Activated naive CD4-positive, alpha-beta T cell treated with anti-CD3 and anti-CD28 coated beads, Interleukin-2, amount 10 ng/mL, durations not matched to agents 7 days and 5 days (primary cell): Measurements from ENCODE around the gene REC114.

Experiments used
- CTCF ChIA-PET: fragments of 350-600 bp; sonication (Branson Sonifier 250); formaldehyde crosslinking; loops from one replicate; lab custom pipeline; 2021; ENCODE audit warnings: antibody characterized with exemption; lab: Charles Lee
- DNase-seq: peaks from one replicate; pipeline ENCODE4 v3.0.0-alpha.2; 2020
- H3K27ac Mint-ChIP-seq: one replicate; pipeline ENCODE4 v1.8.0; 2021; ENCODE audit warnings: mild to moderate bottlenecking, moderate library complexity, mixed read lengths
- H3K27me3 Mint-ChIP-seq: one replicate; pipeline ENCODE4 v1.8.0; 2021; ENCODE audit warnings: mild to moderate bottlenecking, mixed read lengths
- H3K36me3 Mint-ChIP-seq: one replicate; pipeline ENCODE4 v1.8.0; 2021; ENCODE audit warnings: mixed read lengths
- H3K4me1 Mint-ChIP-seq: one replicate; pipeline ENCODE4 v1.8.0; 2021; ENCODE audit warnings: mixed read lengths
- H3K4me3 Mint-ChIP-seq: one replicate; pipeline ENCODE4 v1.8.0; 2021; ENCODE audit warnings: mild to moderate bottlenecking, moderate library complexity, mixed read lengths
- H3K9me3 Mint-ChIP-seq: one replicate; pipeline ENCODE4 v1.8.0; 2021; ENCODE audit warnings: mixed read lengths

The REC114 gene

GRCh38 chr15:73584699-73585420 is 141.9 kb downstream of the REC114 start:
- Mint-ChIP-seq H3K9me3 (no peaks in the 10 kb centered on the region), H3K27ac (no peak overlapping the region), H3K27me3 (no peaks in the 10 kb centered on the region), H3K4me1 (peaks cover 13% of the 10 kb centered on the region), H3K36me3 (peaks cover 40% of the 10 kb centered on the region), H3K4me3 (no peak overlapping the region)
- DNase-seq = no peak
- CTCF ChIA-PET = interaction anchor here (0.8 kb wide), 1 partner anchor 53 kb away, joined by 3 read pairs; no protein-coding TSS in a partner anchor

DNA sequence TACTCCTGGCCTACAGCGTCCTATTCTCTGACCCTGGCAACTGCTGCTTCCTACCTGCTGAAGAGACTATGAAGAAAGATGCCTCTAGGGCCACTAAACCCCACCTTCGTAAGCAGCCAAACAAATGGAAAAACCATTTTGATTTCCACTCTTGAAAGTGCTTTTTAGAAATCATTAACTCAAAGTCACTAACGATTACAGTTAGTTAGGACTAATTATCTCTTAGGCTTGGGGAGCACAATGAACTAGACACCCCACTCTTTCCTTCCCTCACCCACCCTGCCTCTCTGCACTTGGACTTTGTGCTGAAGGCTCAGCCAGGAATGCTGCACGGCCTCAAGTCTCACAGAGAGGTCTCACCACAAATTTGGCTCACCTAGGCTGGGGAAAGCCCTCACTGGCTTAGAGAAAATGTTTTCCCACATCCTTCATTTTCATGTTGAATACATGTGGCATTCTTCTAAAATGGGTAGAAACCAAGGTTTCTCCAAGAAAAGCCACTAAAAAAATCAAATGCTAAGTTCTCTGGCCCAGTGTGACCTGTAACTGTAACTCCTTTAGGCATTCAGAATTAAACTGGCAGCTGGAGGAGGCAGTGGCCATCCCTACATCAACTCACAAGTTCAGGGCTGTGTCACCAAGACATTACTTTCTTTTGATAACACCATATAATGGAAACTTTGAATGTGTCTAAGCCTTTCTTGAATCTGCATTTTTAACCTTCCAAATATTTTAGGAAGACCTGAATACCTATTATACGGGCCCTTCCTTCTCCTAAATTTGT is 143.1 kb downstream of the REC114 start:
- Mint-ChIP-seq H3K9me3 (no peaks in the 10 kb centered on the region), H3K27ac (no peak overlapping the region), H3K4me1 (peaks cover 13% of the 10 kb centered on the region), H3K36me3 (peaks cover 41% of the 10 kb centered on the region), H3K27me3 (no peaks in the 10 kb centered on the region), H3K4me3 (no peak overlapping the region)
- CTCF ChIA-PET = interaction anchor here (0.7 to 1.8 kb wide), 3 partner anchors 15 to 119 kb away, joined by 3 to 6 read pairs (median 3); no protein-coding TSS in a partner anchor
- DNase-seq = no peak

DNA sequence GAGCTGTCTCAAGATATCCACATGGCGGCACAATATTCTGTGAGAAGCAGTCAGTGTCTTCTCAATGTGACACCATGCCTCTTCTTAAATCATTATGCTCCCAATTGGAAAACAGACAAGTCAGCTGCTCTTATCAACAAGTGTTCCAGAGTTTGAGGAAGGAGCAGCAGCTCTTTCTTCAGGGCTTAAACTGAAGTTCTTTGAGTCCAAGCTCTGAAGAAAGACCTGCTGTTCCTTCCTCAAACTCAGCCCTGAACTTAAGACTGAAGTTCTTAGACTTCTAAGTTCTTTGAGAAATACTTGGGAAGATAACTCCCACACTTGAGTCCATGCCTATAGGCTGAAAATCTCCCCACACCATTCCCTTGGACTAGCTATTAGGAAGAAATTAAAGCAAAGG is 146.8 kb downstream of the REC114 start:
- peaks cover 29% of the 10 kb centered on the region for H3K36me3 Mint-ChIP-seq
- H3K4me1 Mint-ChIP-seq = peaks cover 9% of the 10 kb centered on the region
- H3K27ac Mint-ChIP-seq = no peak overlapping the region
- H3K9me3 Mint-ChIP-seq = no peaks in the 10 kb centered on the region
- H3K27me3 Mint-ChIP-seq = no peaks in the 10 kb centered on the region
- H3K4me3 Mint-ChIP-seq = no peak overlapping the region
- CTCF ChIA-PET = interaction anchor here (0.7 to 2.6 kb wide), 2 partner anchors 47 to 211 kb away, joined by 3 to 8 read pairs; no protein-coding TSS in a partner anchor
- no peak for DNase-seq

DNA sequence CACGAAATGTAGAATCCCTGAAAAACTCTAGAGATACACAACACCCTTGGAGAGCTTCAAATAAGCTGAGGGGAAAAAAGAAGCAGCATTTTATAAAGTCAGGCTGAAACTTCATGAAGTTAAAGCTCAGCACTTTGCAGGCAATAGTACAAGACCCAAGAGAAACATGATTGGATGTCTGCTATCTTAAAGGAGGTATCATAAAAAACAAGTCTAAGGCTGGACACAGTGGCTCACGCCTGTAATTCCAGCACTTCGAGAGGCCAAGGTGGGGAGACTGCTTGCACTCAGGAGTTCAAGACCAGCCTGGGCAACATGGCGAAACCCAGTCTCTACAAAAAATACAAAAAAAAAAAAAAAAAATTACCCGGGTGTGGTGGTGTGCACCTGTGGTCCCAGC is 147.3 kb downstream of the REC114 start:
- peaks cover 4% of the 10 kb centered on the region for H3K4me1 Mint-ChIP-seq
- CTCF ChIA-PET = interaction anchor here (2.6 kb wide), 1 partner anchor 46 kb away, joined by 8 read pairs; no protein-coding TSS in a partner anchor
- no peak overlapping the region for H3K27ac Mint-ChIP-seq
- no peak overlapping the region for H3K4me3 Mint-ChIP-seq
- H3K27me3 Mint-ChIP-seq = no peaks in the 10 kb centered on the region
- H3K36me3 Mint-ChIP-seq = peaks cover 25% of the 10 kb centered on the region
- DNase-seq = no peak
- no peaks in the 10 kb centered on the region for H3K9me3 Mint-ChIP-seq

DNA sequence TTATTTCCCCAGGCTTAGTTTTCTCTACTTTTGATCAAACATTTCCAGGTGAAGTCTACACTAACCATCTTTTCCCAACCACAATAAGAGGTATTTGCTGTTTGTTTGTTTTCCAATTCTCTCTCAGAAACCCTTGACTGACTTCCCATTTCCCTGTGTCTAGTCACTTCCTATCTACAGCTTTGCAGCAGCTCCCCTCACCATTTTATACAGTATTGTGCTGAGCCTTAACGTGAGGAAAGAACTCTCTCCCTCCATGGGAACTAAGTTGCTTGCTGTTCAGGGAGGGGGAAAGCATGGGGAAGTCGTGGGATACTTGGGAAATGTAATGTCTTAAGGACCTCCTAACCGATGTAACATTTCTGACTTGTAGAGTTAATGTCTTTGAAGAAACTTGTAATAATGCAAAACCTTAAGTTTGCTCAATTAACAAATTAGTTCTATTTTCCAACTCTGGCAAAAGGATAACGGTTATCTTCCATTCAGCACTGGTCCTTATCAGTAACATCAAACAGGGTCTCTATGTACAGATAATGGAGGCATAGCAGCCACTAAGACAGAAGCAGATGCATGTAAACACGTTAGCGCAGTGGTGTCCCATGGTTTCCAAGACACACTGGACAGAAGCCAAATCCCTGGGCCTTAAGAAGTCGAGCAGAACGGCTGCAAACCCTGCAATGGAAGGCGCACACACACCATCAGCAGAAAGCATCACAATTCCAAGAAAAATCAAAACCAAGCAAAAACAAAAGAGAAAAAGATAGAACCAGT is 150.5 kb downstream of the REC114 start:
- no peaks in the 10 kb centered on the region for H3K9me3 Mint-ChIP-seq
- CTCF ChIA-PET = interaction anchor here (0.6 kb wide), 1 partner anchor 777 kb away, joined by 3 read pairs; no protein-coding TSS in a partner anchor
- H3K36me3 Mint-ChIP-seq = peaks cover 9% of the 10 kb centered on the region
- no peaks in the 10 kb centered on the region for H3K27me3 Mint-ChIP-seq
- H3K27ac Mint-ChIP-seq = no peak overlapping the region
- no peak overlapping the region for H3K4me3 Mint-ChIP-seq
- peaks cover 3% of the 10 kb centered on the region for H3K4me1 Mint-ChIP-seq
- DNase-seq = no peak

- no peak overlapping the region for H3K27ac Mint-ChIP-seq
- DNase-seq = no peak
- no peaks in the 10 kb centered on the region for H3K9me3 Mint-ChIP-seq
- peaks cover 3% of the 10 kb centered on the region for H3K36me3 Mint-ChIP-seq
- peaks cover 3% of the 10 kb centered on the region for H3K4me1 Mint-ChIP-seq
- CTCF ChIA-PET = no interaction called here
- H3K4me3 Mint-ChIP-seq = no peak overlapping the region
- no peaks in the 10 kb centered on the region for H3K27me3 Mint-ChIP-seq
These were observed 151.1 kb downstream of the REC114 start for GRCh38 chr15:73594109-73594508.

- Mint-ChIP-seq H3K9me3 (no peaks in the 10 kb centered on the region), H3K27me3 (no peaks in the 10 kb centered on the region), H3K27ac (no peak overlapping the region), H3K36me3 (peaks cover 2% of the 10 kb centered on the region), H3K4me1 (peaks cover 3% of the 10 kb centered on the region), H3K4me3 (no peak overlapping the region)
- no peak for DNase-seq
- CTCF ChIA-PET = interaction anchor here (1.4 kb wide), 1 partner anchor 40 kb away, joined by 4 read pairs; no protein-coding TSS in a partner anchor
These were observed 153.2 kb downstream of the REC114 start for GRCh38 chr15:73596174-73596573.

- CTCF ChIA-PET = no interaction called here
- Mint-ChIP-seq H3K4me1 (peaks cover 3% of the 10 kb centered on the region), H3K9me3 (no peaks in the 10 kb centered on the region), H3K4me3 (no peak overlapping the region), H3K27ac (no peak overlapping the region), H3K27me3 (no peaks in the 10 kb centered on the region), H3K36me3 (peaks cover 2% of the 10 kb centered on the region)
- DNase-seq = no peak
These were observed 154.2 kb downstream of the REC114 start for GRCh38 chr15:73597036-73597638.

DNA sequence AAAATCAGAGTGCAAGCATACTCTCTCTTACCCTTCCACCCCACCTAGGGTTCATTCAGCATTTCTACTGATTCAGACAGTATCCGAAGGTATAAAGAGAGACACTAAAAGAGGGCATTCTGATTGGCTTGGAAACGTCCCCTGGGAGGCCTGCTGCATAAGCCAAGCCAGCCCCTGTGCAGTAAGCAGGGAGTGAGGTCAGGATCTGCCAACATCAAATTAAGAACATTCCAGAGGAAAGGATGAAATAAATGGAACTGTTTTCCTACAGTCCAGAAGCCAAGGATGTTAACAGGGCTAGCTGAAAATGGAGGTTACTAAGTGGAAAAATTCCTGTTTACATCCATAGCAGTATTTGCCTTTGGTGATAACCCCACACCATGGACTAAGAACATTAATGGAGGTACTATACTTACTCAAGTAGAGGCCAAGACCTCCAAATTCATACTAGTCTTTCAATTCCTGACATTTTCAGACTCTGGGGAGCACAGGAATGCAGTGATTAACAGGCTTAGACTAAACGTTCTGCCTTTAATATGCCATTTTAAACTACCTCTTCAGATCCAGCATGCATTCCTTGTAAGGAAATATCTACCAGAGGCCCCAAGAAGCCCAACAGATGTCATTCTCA is 155.7 kb downstream of the REC114 start:
- no peaks in the 10 kb centered on the region for H3K27me3 Mint-ChIP-seq
- DNase-seq = no peak
- H3K4me3 Mint-ChIP-seq = no peak overlapping the region
- H3K4me1 Mint-ChIP-seq = peaks cover 3% of the 10 kb centered on the region
- CTCF ChIA-PET = no interaction called here
- H3K27ac Mint-ChIP-seq = no peak overlapping the region
- H3K9me3 Mint-ChIP-seq = no peaks in the 10 kb centered on the region
- H3K36me3 Mint-ChIP-seq = peaks cover 2% of the 10 kb centered on the region

DNA sequence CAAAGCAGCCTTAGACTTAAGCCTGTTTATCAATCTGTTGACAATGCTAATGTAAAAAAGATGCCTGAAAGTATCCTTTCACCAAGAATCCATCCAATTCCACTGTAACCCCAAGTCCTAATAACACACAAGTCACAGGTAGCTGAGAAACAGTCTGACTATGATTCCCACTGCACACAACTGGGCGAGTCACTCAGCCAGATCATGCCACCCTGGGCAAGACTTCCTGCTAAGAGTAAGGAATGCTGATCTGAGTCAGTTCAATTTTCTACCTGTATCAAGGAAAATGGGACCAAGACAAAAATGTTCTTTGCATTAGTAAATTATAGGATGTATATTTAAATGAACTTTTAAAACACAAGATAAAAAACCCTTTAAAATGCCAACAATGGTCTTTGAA is 157.0 kb downstream of the REC114 start:
- no peak for DNase-seq
- Mint-ChIP-seq H3K36me3 (peaks cover 2% of the 10 kb centered on the region), H3K27ac (no peak overlapping the region), H3K9me3 (no peaks in the 10 kb centered on the region), H3K4me1 (peaks cover 3% of the 10 kb centered on the region), H3K27me3 (no peaks in the 10 kb centered on the region), H3K4me3 (no peak overlapping the region)
- CTCF ChIA-PET = no interaction called here

DNA sequence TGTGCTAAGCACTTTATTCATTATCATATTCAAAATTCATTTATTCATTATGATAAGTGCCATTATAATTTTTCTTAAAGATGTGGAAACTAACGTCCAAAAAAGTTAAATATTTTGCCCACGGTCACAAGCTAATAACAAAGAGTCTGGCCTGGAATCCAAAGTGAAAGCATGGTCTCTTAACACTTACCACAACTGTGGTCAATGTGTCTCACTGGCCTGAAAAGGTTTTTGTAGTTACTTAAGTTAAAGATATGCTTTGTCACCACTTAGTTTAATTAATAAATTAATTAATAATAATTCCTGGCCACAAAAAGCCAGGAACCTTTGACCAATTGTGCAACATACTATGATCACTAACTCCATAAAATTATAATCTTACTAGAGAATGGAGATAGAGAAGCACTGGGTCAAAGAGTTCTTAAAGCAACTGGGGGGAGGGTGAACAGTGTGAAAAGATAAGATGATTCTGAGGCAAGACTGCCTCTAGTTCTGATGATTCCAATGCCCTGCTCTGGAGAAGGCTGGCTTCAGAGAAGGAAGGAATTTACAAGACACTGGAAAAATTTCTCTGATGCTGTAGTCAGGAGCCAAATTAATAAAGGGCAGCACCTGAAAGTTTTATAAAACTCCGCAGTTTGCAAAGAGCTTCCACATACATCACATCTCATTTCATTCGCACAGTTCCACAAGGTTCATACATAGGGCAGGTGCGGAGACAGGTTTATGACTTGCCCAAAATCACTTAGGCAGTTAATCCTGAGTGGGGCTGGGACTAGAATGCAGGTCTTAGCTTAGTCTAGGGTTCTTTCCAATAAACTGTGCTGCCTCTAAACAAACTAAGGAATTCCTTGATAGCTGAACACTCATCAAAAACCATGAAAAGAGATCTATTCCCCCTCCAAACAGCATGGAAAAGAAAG is 157.7 kb downstream of the REC114 start:
- CTCF ChIA-PET = interaction anchor here (1.7 kb wide), 1 partner anchor 99 kb away, joined by 6 read pairs; no protein-coding TSS in a partner anchor
- H3K4me1 Mint-ChIP-seq = peaks cover 3% of the 10 kb centered on the region

More for the DNA sequence above, 157.7 kb downstream of the REC114 start:
- H3K27ac Mint-ChIP-seq = no peak overlapping the region
- peaks cover 2% of the 10 kb centered on the region for H3K36me3 Mint-ChIP-seq
- H3K27me3 Mint-ChIP-seq = no peaks in the 10 kb centered on the region
- no peak for DNase-seq
- no peak overlapping the region for H3K4me3 Mint-ChIP-seq
- H3K9me3 Mint-ChIP-seq = no peaks in the 10 kb centered on the region
